ENCODE measurements around the gene BPIFB1. TPM values are rescaled to one million over a fixed set of nuclear protein-coding genes. Genes with fewer than 3 reads are reported as not detected.

The BPIFB1 gene
- total and polyA plus RNA-seq, 2 donors (not counting 3 experiments of a cell fraction or from before 2014, with no cell fraction given): not detected

DNA sequence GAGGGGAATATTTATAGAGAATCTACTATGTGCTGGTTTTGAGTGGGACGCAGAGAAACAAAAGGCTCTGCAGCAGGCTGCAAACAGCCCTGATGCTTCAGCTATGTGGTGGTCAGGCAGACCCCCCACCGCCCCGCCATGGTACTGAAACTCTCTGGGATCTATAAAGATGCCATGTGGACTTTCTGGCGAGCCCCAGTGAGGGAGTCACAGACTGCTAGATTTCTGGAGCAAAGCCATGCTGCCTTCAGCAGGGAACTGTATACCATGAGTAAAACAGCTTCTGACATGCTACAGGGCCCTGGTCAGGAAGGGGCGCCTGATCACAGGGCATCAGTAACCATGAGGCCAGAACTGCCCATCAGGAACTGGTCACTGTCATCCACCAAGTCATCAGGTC lies 19.2 kb upstream of the BPIFB1 start:
- no peak for TF ChIP-seq FOS (IDR thresholded peaks at IDR 0.05; ENCODE audit: borderline replicate concordance, insufficient read depth, low read length)
- TF ChIP-seq, protein P1, sequence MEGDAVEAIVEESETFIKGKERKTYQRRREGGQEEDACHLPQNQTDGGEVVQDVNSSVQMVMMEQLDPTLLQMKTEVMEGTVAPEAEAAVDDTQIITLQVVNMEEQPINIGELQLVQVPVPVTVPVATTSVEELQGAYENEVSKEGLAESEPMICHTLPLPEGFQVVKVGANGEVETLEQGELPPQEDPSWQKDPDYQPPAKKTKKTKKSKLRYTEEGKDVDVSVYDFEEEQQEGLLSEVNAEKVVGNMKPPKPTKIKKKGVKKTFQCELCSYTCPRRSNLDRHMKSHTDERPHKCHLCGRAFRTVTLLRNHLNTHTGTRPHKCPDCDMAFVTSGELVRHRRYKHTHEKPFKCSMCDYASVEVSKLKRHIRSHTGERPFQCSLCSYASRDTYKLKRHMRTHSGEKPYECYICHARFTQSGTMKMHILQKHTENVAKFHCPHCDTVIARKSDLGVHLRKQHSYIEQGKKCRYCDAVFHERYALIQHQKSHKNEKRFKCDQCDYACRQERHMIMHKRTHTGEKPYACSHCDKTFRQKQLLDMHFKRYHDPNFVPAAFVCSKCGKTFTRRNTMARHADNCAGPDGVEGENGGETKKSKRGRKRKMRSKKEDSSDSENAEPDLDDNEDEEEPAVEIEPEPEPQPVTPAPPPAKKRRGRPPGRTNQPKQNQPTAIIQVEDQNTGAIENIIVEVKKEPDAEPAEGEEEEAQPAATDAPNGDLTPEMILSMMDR (IDR thresholded peaks at IDR 0.05; ENCODE audit: extremely low read depth in 1 of 2, insufficient read depth in 1 of 2, low read depth in 1 of 2, low read length in 2 of 2): no peak
- TF ChIP-seq MYC (IDR thresholded peaks at IDR 0.05; ENCODE audit: low read depth, low read length): no peak
- TF ChIP-seq POLR2AphosphoS5 (IDR thresholded peaks at IDR 0.05; ENCODE audit: insufficient read depth, low read depth, low read length): no peak
- TF ChIP-seq POLR2A (IDR thresholded peaks at IDR 0.05; ENCODE audit: low read depth, low read length): no peak
- no peak for TF ChIP-seq JUN (IDR thresholded peaks at IDR 0.05; ENCODE audit: borderline replicate concordance, insufficient read depth, insufficient read length, low read depth)
- no peak for TF ChIP-seq EZH2 (IDR thresholded peaks at IDR 0.05; ENCODE audit: borderline replicate concordance, low read depth, low read length, severe bottlenecking)
- TF ChIP-seq, protein P2, sequence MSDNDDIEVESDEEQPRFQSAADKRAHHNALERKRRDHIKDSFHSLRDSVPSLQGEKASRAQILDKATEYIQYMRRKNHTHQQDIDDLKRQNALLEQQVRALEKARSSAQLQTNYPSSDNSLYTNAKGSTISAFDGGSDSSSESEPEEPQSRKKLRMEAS (IDR thresholded peaks at IDR 0.05; ENCODE audit: insufficient read depth, insufficient read length): no peak
- no peak for TF ChIP-seq GATA2 (IDR thresholded peaks at IDR 0.05; ENCODE audit: insufficient read depth, insufficient read length, low read depth, low read length)
- CTCF ChIA-PET: interaction anchor here (0.9 kb wide), 1 partner anchor 29 kb away, joined by 3 read pairs; no protein-coding TSS in a partner anchor
- no peak overlapping the region for H3K4me3 ChIP-seq (replicated peaks in 1 of 3; ENCODE audit: insufficient read depth in 1 of 3, low read depth in 1 of 3, low read length in 3 of 3)
- no peak overlapping the region for H2AFZ ChIP-seq (ENCODE audit: low read depth, low read length)
- no peak overlapping the region for H3K9ac ChIP-seq (replicated peaks; ENCODE audit: extremely low read depth, insufficient read depth, low read length)
- POLR2A ChIA-PET: no interaction called here
- H3K9me1 ChIP-seq (replicated peaks; ENCODE audit: control insufficient read depth, extremely low read depth, insufficient read depth, low read length): no peaks in the 10 kb centered on the region
- no peaks in the 10 kb centered on the region for H3K9me3 ChIP-seq (replicated peaks; ENCODE audit: control insufficient read depth, insufficient read depth, low read length)
- dilution Hi-C loops (cut with MboI; ENCODE audit: extremely low pct_ligation_motif_present, low sequenced_read_pairs) (no loop called here), intact Hi-C loops (cut with micrococcal nuclease) (no loop called here)
- FAIRE-seq (no peak), DNase-seq (ENCODE audit: low read depth, low spot score) (no peak)
- no peaks in the 10 kb centered on the region for H3K27me3 ChIP-seq (ENCODE audit: control insufficient read depth in 2 of 2, insufficient read depth in 2 of 2, low read length in 2 of 2)
- H3K79me2 ChIP-seq (ENCODE audit: control insufficient read depth, insufficient read depth, low read length): no peaks in the 10 kb centered on the region
- H3K27ac ChIP-seq (ENCODE audit: insufficient read depth, low read depth, low read length): no peak overlapping the region
- no peak overlapping the region for H3K4me2 ChIP-seq (ENCODE audit: insufficient read depth, low read length)
- BruUV-seq (replicated peaks): no TSS peak
- H3K36me3 ChIP-seq (ENCODE audit: control insufficient read depth in 2 of 2, extremely low read depth in 1 of 2, insufficient read depth in 2 of 2, low read length in 2 of 2): no peaks in the 10 kb centered on the region
- H3K4me1 ChIP-seq (ENCODE audit: control insufficient read depth, extremely low read depth, insufficient read depth, low read length): peaks cover 3% of the 10 kb centered on the region
- no peaks in the 10 kb centered on the region for H4K20me1 ChIP-seq (replicated peaks; ENCODE audit: control insufficient read depth, extremely low read depth, insufficient read depth, low read length)
